Neural progenitor cell (in vitro differentiated cells): ENCODE measurements around the gene ELOVL2.

ENCODE experiments used
- CTCF ChIP-seq: fragments of 200-600 bp; sonication (generic); IDR thresholded peaks from 2 replicates; pipeline ENCODE4 v1.5.1; 2017; ENCODE audit warnings: antibody characterized with exemption, mild to moderate bottlenecking
- EZH2phosphoT487 ChIP-seq: fragments of 200-600 bp; sonication (generic); IDR thresholded peaks from 2 replicates; pipeline ENCODE4 v1.6.1; 2017; ENCODE audit warnings: antibody characterized with exemption

- TF ChIP-seq CTCF (no peak), EZH2phosphoT487 (no peak)
Measured at GRCh38 chr6:11044712-11045167, 635 bp upstream of the ELOVL2 start.
